Activated CD4-positive, CD25-positive, alpha-beta regulatory T cell treated with anti-CD3 and anti-CD28 coated beads, Interleukin-2, amount 50 U/mL, for 16 hours (primary cell): ENCODE data around the gene INSM1.
"Not testable (repeated sequence)": the region's sequence is repeated elsewhere in the genome, so short reads cannot be mapped to it uniquely, and the experiment has no call there.

Experiments
- DNase-seq: peaks from one replicate; pipeline ENCODE4 v3.0.0-alpha.2; 2020; ENCODE audit warnings: low read depth, low spot score

INSM1 gene

GRCh38 chr20:20367575-20368417 is at the start of gene INSM1:
Gene INSM1 (plus strand): TSS chr20:20368104. CDS start chr20:20368268, 164 bp downstream.
- DNase-seq: no peak

GRCh38 chr20:20318365-20319161 is 49.3 kb upstream of the INSM1 start:
- DNase-seq: no peak

- DNase-seq: no peak
These were observed 46.8 kb upstream of the INSM1 start for GRCh38 chr20:20321134-20321533.

- DNase-seq: no peak
These were observed 46.0 kb upstream of the INSM1 start for GRCh38 chr20:20321917-20322316.

GRCh38 chr20:20322912-20323311 is 45.0 kb upstream of the INSM1 start:
- DNase-seq: no peak

- DNase-seq: no peak
These were observed 40.2 kb upstream of the INSM1 start for GRCh38 chr20:20327746-20328145.

GRCh38 chr20:20329564-20329963 is 38.3 kb upstream of the INSM1 start:
- DNase-seq: no peak

- DNase-seq: no peak
These were observed 36.7 kb upstream of the INSM1 start for GRCh38 chr20:20331156-20331555.

- no peak for DNase-seq
These were observed 36.1 kb upstream of the INSM1 start for GRCh38 chr20:20331817-20332216.

GRCh38 chr20:20333866-20334265 is 34.0 kb upstream of the INSM1 start:
- DNase-seq: no peak

GRCh38 chr20:20334489-20334888 is 33.4 kb upstream of the INSM1 start:
- DNase-seq: no peak

- no peak for DNase-seq
These were observed 29.7 kb upstream of the INSM1 start for GRCh38 chr20:20338133-20338730.

- DNase-seq: no peak
These were observed 27.5 kb upstream of the INSM1 start for GRCh38 chr20:20340443-20340842.

GRCh38 chr20:20341371-20341770 is 26.5 kb upstream of the INSM1 start:
- DNase-seq: no peak

- no peak for DNase-seq
These were observed 25.8 kb upstream of the INSM1 start for GRCh38 chr20:20342066-20342465.

- no peak for DNase-seq
These were observed 24.0 kb upstream of the INSM1 start for GRCh38 chr20:20343932-20344331.

GRCh38 chr20:20344476-20344875 is 23.4 kb upstream of the INSM1 start:
- no peak for DNase-seq

- DNase-seq: no peak
These were observed 14.3 kb upstream of the INSM1 start for GRCh38 chr20:20353576-20353975.

GRCh38 chr20:20355503-20355902 is 12.4 kb upstream of the INSM1 start:
- DNase-seq: not testable (repeated sequence)

- no peak for DNase-seq
These were observed 9.1 kb upstream of the INSM1 start for GRCh38 chr20:20358801-20359200.

- DNase-seq: no peak
These were observed 8.3 kb upstream of the INSM1 start for GRCh38 chr20:20359628-20360027.

GRCh38 chr20:20360464-20360863 is 7.4 kb upstream of the INSM1 start:
- no peak for DNase-seq
